Body of pancreas (tissue), 4 donors: Measurements from ENCODE around the gene HOXA13.

Source experiments
- POLR2A ChIP-seq, 3 donors: fragments of 450-650 bp; IDR thresholded peaks; one replicate each; pipeline ENCODE4 v1.6.1; 2016; ENCODE audit warnings: antibody characterized with exemption in 3 of 3, mild to moderate bottlenecking in 2 of 3
- TF ChIP-seq, protein P1 (sequence below), 7 experiments: fragments of 450-650 bp in 4 of 7; fragments of 200-600 bp in 3 of 7; sonication (generic) in 3 of 7; IDR thresholded peaks; one replicate each; pipeline ENCODE4 v1.5.1; 2016 to 2019; ENCODE audit warnings: antibody characterized with exemption in 7 of 7

DNA sequence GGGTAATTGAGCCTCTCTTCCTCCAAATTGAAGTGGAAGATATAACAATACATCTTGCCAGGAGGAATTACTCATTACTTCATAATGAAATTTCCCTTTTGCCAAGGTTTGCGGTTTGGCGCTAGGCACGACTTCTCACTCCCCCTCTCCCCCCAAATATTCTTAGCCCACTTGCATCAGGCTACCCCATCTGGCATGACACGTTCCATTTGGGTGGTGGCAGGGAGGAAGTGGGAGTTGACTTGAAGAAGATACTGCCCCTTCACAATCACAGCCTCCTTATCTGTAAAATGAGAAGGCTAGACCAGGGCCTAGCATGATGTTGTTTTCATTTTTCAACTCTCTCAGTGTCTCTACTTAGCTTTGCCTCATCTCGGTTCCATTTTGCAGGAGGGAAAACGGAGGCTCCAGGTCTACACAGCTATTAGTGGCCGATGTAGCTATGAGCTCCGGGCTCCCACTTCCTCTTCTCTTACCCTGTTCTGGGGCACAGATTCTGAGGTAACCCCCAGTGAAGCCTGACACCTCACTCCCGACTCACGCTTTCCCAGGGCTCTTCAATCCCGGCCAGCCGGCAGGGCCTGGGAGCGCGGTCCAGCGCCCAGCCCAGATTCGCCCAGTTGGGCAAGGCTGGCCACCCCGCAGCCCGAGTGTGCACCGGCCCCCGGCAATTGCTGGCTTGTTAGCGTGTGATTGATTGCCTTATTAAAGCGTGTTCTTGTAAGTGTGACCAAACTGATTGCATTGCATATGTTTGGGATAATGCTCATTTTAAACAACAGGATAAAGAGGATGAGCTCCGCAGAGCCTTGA lies 49.2 kb upstream of the HOXA13 start:
- TF ChIP-seq, protein P1, sequence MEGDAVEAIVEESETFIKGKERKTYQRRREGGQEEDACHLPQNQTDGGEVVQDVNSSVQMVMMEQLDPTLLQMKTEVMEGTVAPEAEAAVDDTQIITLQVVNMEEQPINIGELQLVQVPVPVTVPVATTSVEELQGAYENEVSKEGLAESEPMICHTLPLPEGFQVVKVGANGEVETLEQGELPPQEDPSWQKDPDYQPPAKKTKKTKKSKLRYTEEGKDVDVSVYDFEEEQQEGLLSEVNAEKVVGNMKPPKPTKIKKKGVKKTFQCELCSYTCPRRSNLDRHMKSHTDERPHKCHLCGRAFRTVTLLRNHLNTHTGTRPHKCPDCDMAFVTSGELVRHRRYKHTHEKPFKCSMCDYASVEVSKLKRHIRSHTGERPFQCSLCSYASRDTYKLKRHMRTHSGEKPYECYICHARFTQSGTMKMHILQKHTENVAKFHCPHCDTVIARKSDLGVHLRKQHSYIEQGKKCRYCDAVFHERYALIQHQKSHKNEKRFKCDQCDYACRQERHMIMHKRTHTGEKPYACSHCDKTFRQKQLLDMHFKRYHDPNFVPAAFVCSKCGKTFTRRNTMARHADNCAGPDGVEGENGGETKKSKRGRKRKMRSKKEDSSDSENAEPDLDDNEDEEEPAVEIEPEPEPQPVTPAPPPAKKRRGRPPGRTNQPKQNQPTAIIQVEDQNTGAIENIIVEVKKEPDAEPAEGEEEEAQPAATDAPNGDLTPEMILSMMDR (IDR thresholded peaks at IDR 0.05), result no peak
- no peak for TF ChIP-seq POLR2A (IDR thresholded peaks at IDR 0.05)
